Endothelial cell (in vitro differentiated cells): ENCODE results near the gene PURB. TPM values are rescaled to one million over a fixed set of nuclear protein-coding genes. Genes with fewer than 3 reads are reported as not detected.
"Not testable (repeated sequence)": the region's sequence is repeated elsewhere in the genome, so short reads cannot be mapped to it uniquely, and the experiment has no call there.

ENCODE experiments used
- DNase-seq: peaks from one replicate; pipeline ENCODE4 v3.0.0; 2021; ENCODE audit warnings: low spot score
- H3K27ac Mint-ChIP-seq: one replicate; pipeline ENCODE4 v1.8.0; 2021; ENCODE audit warnings: mixed read lengths, inconsistent platforms; ENCODE audit not compliant: unreplicated experiment
- H3K27me3 Mint-ChIP-seq: one replicate; pipeline ENCODE4 v1.8.0; 2021; ENCODE audit warnings: mild to moderate bottlenecking, moderate library complexity, mixed read lengths, inconsistent platforms; ENCODE audit not compliant: unreplicated experiment
- H3K36me3 Mint-ChIP-seq: one replicate; pipeline ENCODE4 v1.8.0; 2021; ENCODE audit warnings: mild to moderate bottlenecking, low read depth, mixed read lengths, inconsistent platforms; ENCODE audit not compliant: unreplicated experiment
- H3K4me1 Mint-ChIP-seq: one replicate; pipeline ENCODE4 v1.8.0; 2021; ENCODE audit warnings: mild to moderate bottlenecking, mixed read lengths, inconsistent platforms; ENCODE audit not compliant: unreplicated experiment
- H3K4me3 Mint-ChIP-seq: one replicate; pipeline ENCODE4 v1.8.0; 2021; ENCODE audit warnings: mild to moderate bottlenecking, mixed read lengths, inconsistent platforms; ENCODE audit not compliant: unreplicated experiment
- H3K9me3 Mint-ChIP-seq: one replicate; pipeline ENCODE4 v1.8.0; 2021; ENCODE audit warnings: mixed read lengths, inconsistent platforms; ENCODE audit not compliant: unreplicated experiment
- CTCF ChIP-seq: fragments of 200-600 bp; sonication (generic); IDR thresholded peaks from one replicate; pipeline ENCODE4 v1.5.0; 2021; ENCODE audit warnings: antibody characterized with exemption; ENCODE audit not compliant: unreplicated experiment
- total RNA-seq: library from RNA; stranded (reverse); fragmentation: NEBNext Ultra II Directional; extraction: Animal tissue kit (Norgen Biotek cat#: 25700); gene quantifications from one replicate; pipeline ENCODE4 v1.2.1, GENCODE V29; 2021; ENCODE audit not compliant: unreplicated experiment

The PURB gene
- total RNA-seq, 1 donor from 2014 or later: 25.7 TPM

GRCh38 chr7:44846816-44847508 is 38.4 kb downstream of the PURB start:
- Mint-ChIP-seq H3K27me3 (peaks cover 3% of the 10 kb centered on the region), H3K36me3 (peaks cover 3% of the 10 kb centered on the region), H3K4me3 (peak overlapping the region; percentile 98), H3K4me1 (peaks cover 15% of the 10 kb centered on the region), H3K9me3 (no peaks in the 10 kb centered on the region), H3K27ac (peak overlapping the region; percentile 97)
- DNase-seq: no peak
- TF ChIP-seq CTCF: no peak

- peaks cover 21% of the 10 kb centered on the region for H3K4me1 Mint-ChIP-seq
- not testable (repeated sequence) for H3K27ac Mint-ChIP-seq, DNase-seq, H3K36me3 Mint-ChIP-seq, H3K27me3 Mint-ChIP-seq, H3K9me3 Mint-ChIP-seq
- H3K4me3 Mint-ChIP-seq: peak overlapping the region; percentile 85
Observed at GRCh38 chr7:44846390-44846789, 38.9 kb downstream of the PURB start.

- no peak overlapping the region for H3K4me3 Mint-ChIP-seq
- peaks cover 21% of the 10 kb centered on the region for H3K4me1 Mint-ChIP-seq
- no peak overlapping the region for H3K27ac Mint-ChIP-seq
Observed at GRCh38 chr7:44845451-44845850, 39.9 kb downstream of the PURB start.

GRCh38 chr7:44843440-44843839 is 41.9 kb downstream of the PURB start:
- not testable (repeated sequence) for H3K4me3 Mint-ChIP-seq, DNase-seq, H3K9me3 Mint-ChIP-seq, H3K27me3 Mint-ChIP-seq, H3K27ac Mint-ChIP-seq
- Mint-ChIP-seq H3K36me3 (peaks cover 15% of the 10 kb centered on the region), H3K4me1 (peaks cover 21% of the 10 kb centered on the region)

More at GRCh38 chr7:44845451-44845850, 39.9 kb downstream of the PURB start:
- Mint-ChIP-seq H3K36me3 (peaks cover 8% of the 10 kb centered on the region), H3K9me3 (no peaks in the 10 kb centered on the region), H3K27me3 (peaks cover 3% of the 10 kb centered on the region)
- DNase-seq: no peak
- TF ChIP-seq CTCF: no peak

GRCh38 chr7:44842675-44843074 is 42.7 kb downstream of the PURB start:
- H3K4me1 Mint-ChIP-seq: peaks cover 21% of the 10 kb centered on the region
- not testable (repeated sequence) for H3K27me3 Mint-ChIP-seq, H3K27ac Mint-ChIP-seq, H3K9me3 Mint-ChIP-seq, DNase-seq, H3K4me3 Mint-ChIP-seq
- H3K36me3 Mint-ChIP-seq: peaks cover 17% of the 10 kb centered on the region

GRCh38 chr7:44838751-44839150 is 46.6 kb downstream of the PURB start:
- Mint-ChIP-seq H3K9me3 (no peaks in the 10 kb centered on the region), H3K27ac (no peak overlapping the region), H3K4me1 (peaks cover 7% of the 10 kb centered on the region), H3K27me3 (no peaks in the 10 kb centered on the region), H3K4me3 (no peak overlapping the region), H3K36me3 (peaks cover 14% of the 10 kb centered on the region)
- DNase-seq: no peak
- no peak for TF ChIP-seq CTCF
